ENCODE results near the gene DOK6.

DNA sequence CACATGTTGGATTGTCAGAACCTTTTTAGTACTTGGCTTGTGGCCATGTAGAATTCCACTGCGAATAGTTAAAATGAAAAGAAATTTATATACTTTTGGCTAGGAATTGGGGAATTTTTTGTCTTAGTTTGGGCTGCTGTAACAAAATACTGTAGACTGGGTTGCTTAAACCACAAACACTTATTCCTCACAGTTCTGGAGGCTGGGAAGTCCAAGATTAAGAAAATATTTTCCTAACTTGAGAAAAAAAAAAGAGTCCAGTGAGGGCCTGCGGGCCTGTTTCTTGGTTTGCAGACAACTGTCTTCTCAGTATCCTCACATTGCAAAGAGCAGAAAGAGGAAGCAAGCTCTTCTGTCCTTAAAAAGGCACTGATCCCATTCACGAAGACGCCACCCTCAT lies 465.1 kb downstream of the DOK6 start:
- TF ChIP-seq, protein P1, sequence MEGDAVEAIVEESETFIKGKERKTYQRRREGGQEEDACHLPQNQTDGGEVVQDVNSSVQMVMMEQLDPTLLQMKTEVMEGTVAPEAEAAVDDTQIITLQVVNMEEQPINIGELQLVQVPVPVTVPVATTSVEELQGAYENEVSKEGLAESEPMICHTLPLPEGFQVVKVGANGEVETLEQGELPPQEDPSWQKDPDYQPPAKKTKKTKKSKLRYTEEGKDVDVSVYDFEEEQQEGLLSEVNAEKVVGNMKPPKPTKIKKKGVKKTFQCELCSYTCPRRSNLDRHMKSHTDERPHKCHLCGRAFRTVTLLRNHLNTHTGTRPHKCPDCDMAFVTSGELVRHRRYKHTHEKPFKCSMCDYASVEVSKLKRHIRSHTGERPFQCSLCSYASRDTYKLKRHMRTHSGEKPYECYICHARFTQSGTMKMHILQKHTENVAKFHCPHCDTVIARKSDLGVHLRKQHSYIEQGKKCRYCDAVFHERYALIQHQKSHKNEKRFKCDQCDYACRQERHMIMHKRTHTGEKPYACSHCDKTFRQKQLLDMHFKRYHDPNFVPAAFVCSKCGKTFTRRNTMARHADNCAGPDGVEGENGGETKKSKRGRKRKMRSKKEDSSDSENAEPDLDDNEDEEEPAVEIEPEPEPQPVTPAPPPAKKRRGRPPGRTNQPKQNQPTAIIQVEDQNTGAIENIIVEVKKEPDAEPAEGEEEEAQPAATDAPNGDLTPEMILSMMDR (IDR thresholded peaks at IDR 0.05): no peak
- no peak for TF ChIP-seq POLR2A (IDR thresholded peaks at IDR 0.05)
- no peak for TF ChIP-seq POLR2AphosphoS5 (IDR thresholded peaks at IDR 0.05)
